ENCODE results near the gene MRPL9. TPM values are rescaled to one million over a fixed set of nuclear protein-coding genes. Genes with fewer than 3 reads are reported as not detected.
"Not testable (repeated sequence)": the region's sequence is repeated elsewhere in the genome, so short reads cannot be mapped to it uniquely, and the experiment has no call there.

The MRPL9 gene
- total RNA-seq, 1 donor from 2014 or later, result 121 TPM

- Mint-ChIP-seq H3K4me3 (no peak overlapping the region), H3K9me3 (no peaks in the 10 kb centered on the region), H3K36me3 (ENCODE audit: low read depth) (peaks cover 12% of the 10 kb centered on the region), H3K4me1 (no peaks in the 10 kb centered on the region), H3K27me3 (ENCODE audit: low read depth) (no peaks in the 10 kb centered on the region), H3K27ac (ENCODE audit: unreplicated experiment) (no peak overlapping the region)
- TF ChIP-seq CTCF (conservative IDR thresholded peaks at IDR 0.05), result no peak
- no peak for DNase-seq (ENCODE audit: low read depth, low spot score)
Measured at GRCh38 chr1:151775894-151776664, 12.8 kb upstream of the MRPL9 start.

GRCh38 chr1:151774256-151774922 is 11.1 kb upstream of the MRPL9 start:
- Mint-ChIP-seq H3K9me3 (no peaks in the 10 kb centered on the region), H3K27me3 (ENCODE audit: low read depth) (no peaks in the 10 kb centered on the region), H3K4me3 (no peak overlapping the region), H3K4me1 (no peaks in the 10 kb centered on the region), H3K27ac (ENCODE audit: unreplicated experiment) (no peak overlapping the region), H3K36me3 (ENCODE audit: low read depth) (peaks cover 12% of the 10 kb centered on the region)
- DNase-seq (ENCODE audit: low read depth, low spot score), result no peak
- no peak for TF ChIP-seq CTCF (conservative IDR thresholded peaks at IDR 0.05)

GRCh38 chr1:151773702-151774101 is 10.4 kb upstream of the MRPL9 start:
- no peaks in the 10 kb centered on the region for H3K4me1 Mint-ChIP-seq
- peaks cover 12% of the 10 kb centered on the region for H3K36me3 Mint-ChIP-seq (ENCODE audit: low read depth)
- H3K27me3 Mint-ChIP-seq (ENCODE audit: low read depth), result no peaks in the 10 kb centered on the region
- no peak for TF ChIP-seq CTCF (conservative IDR thresholded peaks at IDR 0.05)
- DNase-seq (ENCODE audit: low read depth, low spot score), result no peak
- H3K27ac Mint-ChIP-seq (ENCODE audit: unreplicated experiment), result no peak overlapping the region
- no peaks in the 10 kb centered on the region for H3K9me3 Mint-ChIP-seq
- no peak overlapping the region for H3K4me3 Mint-ChIP-seq

- H3K4me3 Mint-ChIP-seq; DNase-seq (ENCODE audit: low read depth, low spot score); H3K36me3 Mint-ChIP-seq (ENCODE audit: low read depth); H3K4me1 Mint-ChIP-seq; H3K9me3 Mint-ChIP-seq; H3K27me3 Mint-ChIP-seq (ENCODE audit: low read depth); H3K27ac Mint-ChIP-seq (ENCODE audit: unreplicated experiment): not testable (repeated sequence)
Measured at GRCh38 chr1:151769270-151769669, 6.0 kb upstream of the MRPL9 start.

- H3K9me3 Mint-ChIP-seq, H3K4me3 Mint-ChIP-seq: not testable (repeated sequence)
Measured at GRCh38 chr1:151768351-151769066, 5.2 kb upstream of the MRPL9 start.

GRCh38 chr1:151763990-151764389 is 694 bp upstream of the MRPL9 start:
- no peaks in the 10 kb centered on the region for H3K9me3 Mint-ChIP-seq
- no peak for TF ChIP-seq CTCF (conservative IDR thresholded peaks at IDR 0.05)
- no peaks in the 10 kb centered on the region for H3K27me3 Mint-ChIP-seq (ENCODE audit: low read depth)
- peak overlapping the region; percentile 83 for H3K27ac Mint-ChIP-seq (ENCODE audit: unreplicated experiment)
- peaks cover 12% of the 10 kb centered on the region for H3K36me3 Mint-ChIP-seq (ENCODE audit: low read depth)
- H3K4me1 Mint-ChIP-seq, result peaks cover 20% of the 10 kb centered on the region
- peak overlapping the region; percentile 88 for H3K4me3 Mint-ChIP-seq
- DNase-seq (ENCODE audit: low read depth, low spot score), result no peak

More at GRCh38 chr1:151768351-151769066, 5.2 kb upstream of the MRPL9 start:
- not testable (repeated sequence) for H3K27ac Mint-ChIP-seq (ENCODE audit: unreplicated experiment); H3K36me3 Mint-ChIP-seq (ENCODE audit: low read depth); DNase-seq (ENCODE audit: low read depth, low spot score); H3K4me1 Mint-ChIP-seq; H3K27me3 Mint-ChIP-seq (ENCODE audit: low read depth)

Data from neural crest cell (in vitro differentiated cells).